ENCODE measurements around the gene PPP2R2B. TPM values are rescaled to one million over a fixed set of nuclear protein-coding genes. Genes with fewer than 3 reads are reported as not detected.

Gene PPP2R2B
- total RNA-seq, 4 donors from 2014 or later, result 0.20 to 1.9 (median 1.3) TPM

GRCh38 chr5:146660376-146660960, 218.1 kb downstream of the PPP2R2B start:
- H3K27ac ChIP-seq, result no peak overlapping the region
- TF ChIP-seq POLR2A (IDR thresholded peaks at IDR 0.05) (no peak), CTCF (IDR thresholded peaks at IDR 0.05) (no peak), POLR2AphosphoS5 (IDR thresholded peaks at IDR 0.05) (no peak), EP300 (IDR thresholded peaks at IDR 0.05; ENCODE audit: low read depth) (no peak)
- H3K36me3 ChIP-seq, result no peaks in the 10 kb centered on the region
- no peak overlapping the region for H3K4me3 ChIP-seq
- intact Hi-C loops (cut with DNase I; ENCODE audit: low total_unique reads) (no loop called here), in situ Hi-C loops (cut with MboI; ENCODE audit: low pct_ligation_motif_present in 1 of 4, low pct_unique_long_range_greater_than_20kb in 1 of 4, low sequenced_read_pairs in 3 of 4) (loop anchor here in 3 of 4 donors (10.0 to 25.0 kb wide), 2 partner anchors 302 to 304 kb away; no protein-coding TSS in a partner anchor)
- H3K9me3 ChIP-seq, result no peaks in the 10 kb centered on the region
- H3K4me1 ChIP-seq, result no peaks in the 10 kb centered on the region
- WGBS, 2 donors (ENCODE audit: low coverage in 1 of 2), result 80 to 86% methylated on average over 3 of the region's 3 CpGs
- H3K27me3 ChIP-seq, result no peaks in the 10 kb centered on the region
- no peak for DNase-seq

DNA sequence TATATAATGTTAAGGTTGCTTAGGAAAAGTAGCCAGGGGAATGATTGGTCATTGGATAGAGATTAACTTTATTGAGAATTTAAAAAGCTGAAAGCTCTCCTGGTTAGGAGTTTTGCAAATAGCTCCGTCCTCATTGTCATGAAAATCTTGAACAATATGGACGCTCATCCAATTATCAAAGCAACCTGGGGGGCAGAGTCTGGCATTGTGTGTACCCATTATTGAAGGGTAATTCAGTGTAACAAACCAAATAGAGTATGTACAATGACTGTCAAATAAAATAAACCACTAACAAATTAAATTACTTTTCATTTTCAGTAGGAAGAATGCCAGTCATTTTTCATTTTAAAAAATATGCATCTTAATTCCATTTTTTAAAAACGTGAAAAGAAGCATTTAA, 218.6 kb downstream of the PPP2R2B start:
- intact Hi-C loops (cut with DNase I; ENCODE audit: low total_unique reads), result no loop called here
- H3K4me3 ChIP-seq, result no peak overlapping the region
- H3K27me3 ChIP-seq, result no peaks in the 10 kb centered on the region
- H3K36me3 ChIP-seq, result no peaks in the 10 kb centered on the region
- TF ChIP-seq CTCF (IDR thresholded peaks at IDR 0.05), result no peak
- TF ChIP-seq POLR2A (IDR thresholded peaks at IDR 0.05), result no peak
- no peak for TF ChIP-seq POLR2AphosphoS5 (IDR thresholded peaks at IDR 0.05)
- no peak for TF ChIP-seq EP300 (IDR thresholded peaks at IDR 0.05; ENCODE audit: low read depth)
- DNase-seq, result no peak
- no peaks in the 10 kb centered on the region for H3K9me3 ChIP-seq
- 60 to 71% methylated on average over 3 of the region's 3 CpGs for WGBS, 2 donors (ENCODE audit: low coverage in 1 of 2)
- H3K4me1 ChIP-seq, result no peaks in the 10 kb centered on the region
- in situ Hi-C loops (cut with MboI; ENCODE audit: low pct_ligation_motif_present in 1 of 4, low pct_unique_long_range_greater_than_20kb in 1 of 4, low sequenced_read_pairs in 3 of 4), result loop anchor here in 3 of 4 donors (10.0 to 25.0 kb wide), 2 partner anchors 302 to 305 kb away; no protein-coding TSS in a partner anchor
- no peak overlapping the region for H3K27ac ChIP-seq

DNA sequence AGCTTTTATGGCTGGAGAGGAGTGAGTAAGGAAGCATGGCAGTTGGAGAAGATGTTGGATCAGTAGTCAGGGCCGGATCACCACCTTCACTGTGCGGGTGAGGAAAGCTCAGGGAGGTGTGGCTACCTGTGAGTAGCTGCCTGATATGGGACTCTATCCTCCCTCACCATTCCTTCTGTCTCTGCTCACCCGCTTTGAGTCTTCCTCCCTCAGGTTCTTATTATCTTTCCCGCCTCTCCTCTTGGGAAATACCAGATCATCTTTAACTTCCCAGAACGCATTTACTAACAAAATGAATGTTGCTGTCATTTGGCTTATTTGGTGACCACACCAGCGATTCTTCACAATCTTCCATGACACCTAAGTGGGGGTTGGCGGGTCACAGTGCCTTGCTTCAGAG, 221.9 kb downstream of the PPP2R2B start:
- Histone ChIP-seq H3K4me1 (no peaks in the 10 kb centered on the region), H3K27me3 (no peaks in the 10 kb centered on the region), H3K27ac (no peak overlapping the region), H3K36me3 (no peaks in the 10 kb centered on the region), H3K4me3 (no peak overlapping the region), H3K9me3 (no peaks in the 10 kb centered on the region)
- WGBS, 2 donors (ENCODE audit: low coverage in 1 of 2), result 84 to 90% methylated on average over 4 to 7 of the region's 7 CpGs
- intact Hi-C loops (cut with DNase I; ENCODE audit: low total_unique reads), result no loop called here
- in situ Hi-C loops (cut with MboI; ENCODE audit: low pct_ligation_motif_present in 1 of 4, low pct_unique_long_range_greater_than_20kb in 1 of 4, low sequenced_read_pairs in 3 of 4), result loop anchor here in 2 of 4 donors (25.0 kb wide), 1 partner anchor 306 kb away; no protein-coding TSS in a partner anchor
- TF ChIP-seq CTCF (IDR thresholded peaks at IDR 0.05) (no peak), POLR2A (IDR thresholded peaks at IDR 0.05) (no peak), POLR2AphosphoS5 (IDR thresholded peaks at IDR 0.05) (no peak), EP300 (IDR thresholded peaks at IDR 0.05; ENCODE audit: low read depth) (no peak)
- no peak for DNase-seq

GRCh38 chr5:146653560-146653959, 225.0 kb downstream of the PPP2R2B start:
- in situ Hi-C loops (cut with MboI; ENCODE audit: low pct_ligation_motif_present in 1 of 4, low pct_unique_long_range_greater_than_20kb in 1 of 4, low sequenced_read_pairs in 3 of 4), result loop anchor here in 2 of 4 donors (25.0 kb wide), 1 partner anchor 309 kb away; no protein-coding TSS in a partner anchor
- no peak for DNase-seq
- WGBS, 2 donors (ENCODE audit: low coverage in 1 of 2), result 40 to 93% methylated on average over 1 to 7 of the region's 7 CpGs

More at GRCh38 chr5:146653560-146653959, 225.0 kb downstream of the PPP2R2B start:
- TF ChIP-seq POLR2A (IDR thresholded peaks at IDR 0.05), result no peak
- H3K9me3 ChIP-seq, result no peaks in the 10 kb centered on the region
- H3K36me3 ChIP-seq, result no peaks in the 10 kb centered on the region
- intact Hi-C loops (cut with DNase I; ENCODE audit: low total_unique reads), result no loop called here
- H3K4me1 ChIP-seq, result no peaks in the 10 kb centered on the region
- H3K27ac ChIP-seq, result no peak overlapping the region
- H3K4me3 ChIP-seq, result no peak overlapping the region
- no peaks in the 10 kb centered on the region for H3K27me3 ChIP-seq

All from transverse colon (tissue), 4 donors.